Measurements from ENCODE around the gene C10orf88. TPM values are rescaled to one million over a fixed set of nuclear protein-coding genes. Genes with fewer than 3 reads are reported as not detected.
A peak's percentile ranks its signal among the peaks of the same experiment; 100 is the strongest.

The C10orf88 gene
- total and polyA plus RNA-seq, 2 of the 13 experiments (the other 11 are each of a cell fraction or from before 2014, with no cell fraction given), result 4.6 to 11.8 TPM

DNA sequence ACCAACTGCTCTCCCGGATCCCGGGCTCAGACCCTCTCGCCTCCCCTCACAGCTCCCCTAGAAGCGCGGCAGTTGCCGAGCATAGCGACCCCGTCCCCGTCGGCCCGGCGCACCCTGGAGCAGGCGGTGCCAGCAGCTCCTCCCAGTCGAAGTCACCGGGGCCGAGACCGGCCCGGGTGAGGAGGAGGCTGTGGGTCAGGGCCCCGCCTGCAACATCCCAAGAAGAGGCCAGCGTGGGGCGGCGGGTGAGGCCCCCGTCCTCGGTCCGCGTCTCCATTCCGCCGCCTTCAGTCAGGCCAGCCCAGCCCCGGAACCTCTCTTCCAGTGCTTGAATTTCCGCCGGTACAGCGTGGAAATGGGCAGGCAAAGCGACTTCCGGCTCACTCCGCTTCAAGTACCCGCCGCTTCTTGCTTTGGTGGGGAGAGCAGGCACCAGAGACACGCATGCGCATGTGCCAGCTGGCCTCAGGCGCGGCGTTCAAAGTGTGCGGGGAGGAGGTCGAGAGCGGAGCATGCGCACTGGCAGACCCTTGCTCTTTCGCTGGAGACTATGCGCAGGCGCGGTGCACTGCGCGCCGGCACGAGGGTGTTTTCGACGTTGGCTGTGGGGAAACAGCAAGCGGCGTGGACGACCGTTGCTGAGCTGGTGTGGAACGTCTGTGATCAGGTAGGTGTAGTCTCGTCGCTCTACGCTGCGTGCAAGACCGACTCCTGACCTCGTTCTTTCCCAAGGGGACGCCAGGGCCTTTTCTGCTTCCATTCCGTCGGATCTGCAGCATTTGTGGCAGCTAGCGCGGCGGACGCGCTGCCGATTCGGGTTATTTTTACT lies at the start of gene C10orf88 (continued):
- TF ChIP-seq, protein P1, sequence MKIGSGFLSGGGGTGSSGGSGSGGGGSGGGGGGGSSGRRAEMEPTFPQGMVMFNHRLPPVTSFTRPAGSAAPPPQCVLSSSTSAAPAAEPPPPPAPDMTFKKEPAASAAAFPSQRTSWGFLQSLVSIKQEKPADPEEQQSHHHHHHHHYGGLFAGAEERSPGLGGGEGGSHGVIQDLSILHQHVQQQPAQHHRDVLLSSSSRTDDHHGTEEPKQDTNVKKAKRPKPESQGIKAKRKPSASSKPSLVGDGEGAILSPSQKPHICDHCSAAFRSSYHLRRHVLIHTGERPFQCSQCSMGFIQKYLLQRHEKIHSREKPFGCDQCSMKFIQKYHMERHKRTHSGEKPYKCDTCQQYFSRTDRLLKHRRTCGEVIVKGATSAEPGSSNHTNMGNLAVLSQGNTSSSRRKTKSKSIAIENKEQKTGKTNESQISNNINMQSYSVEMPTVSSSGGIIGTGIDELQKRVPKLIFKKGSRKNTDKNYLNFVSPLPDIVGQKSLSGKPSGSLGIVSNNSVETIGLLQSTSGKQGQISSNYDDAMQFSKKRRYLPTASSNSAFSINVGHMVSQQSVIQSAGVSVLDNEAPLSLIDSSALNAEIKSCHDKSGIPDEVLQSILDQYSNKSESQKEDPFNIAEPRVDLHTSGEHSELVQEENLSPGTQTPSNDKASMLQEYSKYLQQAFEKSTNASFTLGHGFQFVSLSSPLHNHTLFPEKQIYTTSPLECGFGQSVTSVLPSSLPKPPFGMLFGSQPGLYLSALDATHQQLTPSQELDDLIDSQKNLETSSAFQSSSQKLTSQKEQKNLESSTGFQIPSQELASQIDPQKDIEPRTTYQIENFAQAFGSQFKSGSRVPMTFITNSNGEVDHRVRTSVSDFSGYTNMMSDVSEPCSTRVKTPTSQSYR (CRISPR knock-in tag; IDR thresholded peaks at IDR 0.05; ENCODE audit: borderline replicate concordance), result 0 out of 2 replicates have a peak, but pooled peaks have one; percentile 14
- TF ChIP-seq ZNF816 (CRISPR knock-in tag; IDR thresholded peaks at IDR 0.05; ENCODE audit: borderline replicate concordance), result no peak; the same call in 1 of the 2 replicates
- TF ChIP-seq ZNF138 (CRISPR knock-in tag; IDR thresholded peaks at IDR 0.05; ENCODE audit: low read depth), result peak; percentile 95; the same call in 1 of the 2 replicates
- TF ChIP-seq TEAD3 (CRISPR knock-in tag; optimal IDR thresholded peaks at IDR 0.05; ENCODE audit: borderline replicate concordance), result peak; percentile 71
- peak; percentile 98 for TF ChIP-seq ZNF556 (CRISPR knock-in tag; IDR thresholded peaks at IDR 0.05; ENCODE audit: borderline replicate concordance)
- TF ChIP-seq SYNCRIP (IDR thresholded peaks at IDR 0.05; ENCODE audit: insufficient read depth, low read depth, low read length), result no peak
- peak; percentile 98 for TF ChIP-seq GTF3A (CRISPR knock-in tag; conservative IDR thresholded peaks at IDR 0.05)
- peak; percentile 94 for TF ChIP-seq HOXA5 (CRISPR knock-in tag; IDR thresholded peaks at IDR 0.05)
- TF ChIP-seq ISX (CRISPR knock-in tag; conservative IDR thresholded peaks at IDR 0.05), result no peak
- TF ChIP-seq KLF15 (CRISPR knock-in tag; IDR thresholded peaks at IDR 0.05; ENCODE audit: borderline replicate concordance), result peak; percentile 76
- TF ChIP-seq, protein P2, sequence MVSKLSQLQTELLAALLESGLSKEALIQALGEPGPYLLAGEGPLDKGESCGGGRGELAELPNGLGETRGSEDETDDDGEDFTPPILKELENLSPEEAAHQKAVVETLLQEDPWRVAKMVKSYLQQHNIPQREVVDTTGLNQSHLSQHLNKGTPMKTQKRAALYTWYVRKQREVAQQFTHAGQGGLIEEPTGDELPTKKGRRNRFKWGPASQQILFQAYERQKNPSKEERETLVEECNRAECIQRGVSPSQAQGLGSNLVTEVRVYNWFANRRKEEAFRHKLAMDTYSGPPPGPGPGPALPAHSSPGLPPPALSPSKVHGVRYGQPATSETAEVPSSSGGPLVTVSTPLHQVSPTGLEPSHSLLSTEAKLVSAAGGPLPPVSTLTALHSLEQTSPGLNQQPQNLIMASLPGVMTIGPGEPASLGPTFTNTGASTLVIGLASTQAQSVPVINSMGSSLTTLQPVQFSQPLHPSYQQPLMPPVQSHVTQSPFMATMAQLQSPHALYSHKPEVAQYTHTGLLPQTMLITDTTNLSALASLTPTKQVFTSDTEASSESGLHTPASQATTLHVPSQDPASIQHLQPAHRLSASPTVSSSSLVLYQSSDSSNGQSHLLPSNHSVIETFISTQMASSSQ (IDR thresholded peaks at IDR 0.05; ENCODE audit: low read depth), result peak; percentile 38; the same call in 1 of the 2 replicates
- TF ChIP-seq, protein P2 (CRISPR knock-in tag; IDR thresholded peaks at IDR 0.05; ENCODE audit: borderline replicate concordance), result peak; percentile 87
- TF ChIP-seq, protein P3, sequence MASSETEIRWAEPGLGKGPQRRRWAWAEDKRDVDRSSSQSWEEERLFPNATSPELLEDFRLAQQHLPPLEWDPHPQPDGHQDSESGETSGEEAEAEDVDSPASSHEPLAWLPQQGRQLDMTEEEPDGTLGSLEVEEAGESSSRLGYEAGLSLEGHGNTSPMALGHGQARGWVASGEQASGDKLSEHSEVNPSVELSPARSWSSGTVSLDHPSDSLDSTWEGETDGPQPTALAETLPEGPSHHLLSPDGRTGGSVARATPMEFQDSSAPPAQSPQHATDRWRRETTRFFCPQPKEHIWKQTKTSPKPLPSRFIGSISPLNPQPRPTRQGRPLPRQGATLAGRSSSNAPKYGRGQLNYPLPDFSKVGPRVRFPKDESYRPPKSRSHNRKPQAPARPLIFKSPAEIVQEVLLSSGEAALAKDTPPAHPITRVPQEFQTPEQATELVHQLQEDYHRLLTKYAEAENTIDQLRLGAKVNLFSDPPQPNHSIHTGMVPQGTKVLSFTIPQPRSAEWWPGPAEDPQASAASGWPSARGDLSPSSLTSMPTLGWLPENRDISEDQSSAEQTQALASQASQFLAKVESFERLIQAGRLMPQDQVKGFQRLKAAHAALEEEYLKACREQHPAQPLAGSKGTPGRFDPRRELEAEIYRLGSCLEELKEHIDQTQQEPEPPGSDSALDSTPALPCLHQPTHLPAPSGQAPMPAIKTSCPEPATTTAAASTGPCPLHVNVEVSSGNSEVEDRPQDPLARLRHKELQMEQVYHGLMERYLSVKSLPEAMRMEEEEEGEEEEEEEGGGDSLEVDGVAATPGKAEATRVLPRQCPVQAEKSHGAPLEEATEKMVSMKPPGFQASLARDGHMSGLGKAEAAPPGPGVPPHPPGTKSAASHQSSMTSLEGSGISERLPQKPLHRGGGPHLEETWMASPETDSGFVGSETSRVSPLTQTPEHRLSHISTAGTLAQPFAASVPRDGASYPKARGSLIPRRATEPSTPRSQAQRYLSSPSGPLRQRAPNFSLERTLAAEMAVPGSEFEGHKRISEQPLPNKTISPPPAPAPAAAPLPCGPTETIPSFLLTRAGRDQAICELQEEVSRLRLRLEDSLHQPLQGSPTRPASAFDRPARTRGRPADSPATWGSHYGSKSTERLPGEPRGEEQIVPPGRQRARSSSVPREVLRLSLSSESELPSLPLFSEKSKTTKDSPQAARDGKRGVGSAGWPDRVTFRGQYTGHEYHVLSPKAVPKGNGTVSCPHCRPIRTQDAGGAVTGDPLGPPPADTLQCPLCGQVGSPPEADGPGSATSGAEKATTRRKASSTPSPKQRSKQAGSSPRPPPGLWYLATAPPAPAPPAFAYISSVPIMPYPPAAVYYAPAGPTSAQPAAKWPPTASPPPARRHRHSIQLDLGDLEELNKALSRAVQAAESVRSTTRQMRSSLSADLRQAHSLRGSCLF (CRISPR knock-in tag; IDR thresholded peaks at IDR 0.05; ENCODE audit: borderline replicate concordance), result peak; percentile 80; the same call in 1 of the 2 replicates
- TF ChIP-seq ZNF136 (CRISPR knock-in tag; IDR thresholded peaks at IDR 0.05; ENCODE audit: low read depth), result peak; percentile 92; the same call in 1 of the 2 replicates
- TF ChIP-seq PCBP2 (optimal IDR thresholded peaks at IDR 0.05; ENCODE audit: low read depth, low read length, poor library complexity, severe bottlenecking), result no peak
- TF ChIP-seq SMC3 (IDR thresholded peaks at IDR 0.05; ENCODE audit: low read length), result no peak

All from HepG2 (cell line).